ENCODE results near the gene LAMA1.

The LAMA1 gene

GRCh38 chr18:6994056-6994770 lies 123.4 kb downstream of the LAMA1 start:
- no peak for DNase-seq (ENCODE audit: low read depth)

- no peak for DNase-seq (ENCODE audit: low read depth)
Measured at GRCh38 chr18:6992761-6993160, 124.8 kb downstream of the LAMA1 start.

- no peak for DNase-seq (ENCODE audit: low read depth)
Measured at GRCh38 chr18:6983366-6983765, 134.2 kb downstream of the LAMA1 start.

GRCh38 chr18:6982398-6982797 lies 135.2 kb downstream of the LAMA1 start:
- DNase-seq (ENCODE audit: low read depth): no peak

DNA sequence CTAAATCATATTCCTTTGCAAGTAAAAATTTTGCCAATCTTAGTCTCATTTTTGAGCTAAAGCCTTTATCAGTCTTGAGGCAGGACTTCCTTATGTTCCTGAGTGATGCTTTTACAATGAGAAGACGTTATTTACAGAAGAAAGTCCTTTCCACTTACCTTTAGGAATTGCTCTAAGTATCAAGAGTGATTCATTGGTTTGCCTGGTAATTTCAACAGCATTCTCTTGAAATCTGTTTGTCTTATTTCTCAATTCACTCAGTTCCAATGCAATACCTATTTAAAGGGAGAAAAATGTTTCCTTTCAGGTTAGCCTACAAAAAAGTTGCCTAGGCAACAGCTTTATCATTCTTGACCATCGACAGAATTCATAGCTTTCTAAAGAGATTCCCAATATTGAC lies 137.2 kb downstream of the LAMA1 start:
- no peak for DNase-seq (ENCODE audit: low read depth)

DNA sequence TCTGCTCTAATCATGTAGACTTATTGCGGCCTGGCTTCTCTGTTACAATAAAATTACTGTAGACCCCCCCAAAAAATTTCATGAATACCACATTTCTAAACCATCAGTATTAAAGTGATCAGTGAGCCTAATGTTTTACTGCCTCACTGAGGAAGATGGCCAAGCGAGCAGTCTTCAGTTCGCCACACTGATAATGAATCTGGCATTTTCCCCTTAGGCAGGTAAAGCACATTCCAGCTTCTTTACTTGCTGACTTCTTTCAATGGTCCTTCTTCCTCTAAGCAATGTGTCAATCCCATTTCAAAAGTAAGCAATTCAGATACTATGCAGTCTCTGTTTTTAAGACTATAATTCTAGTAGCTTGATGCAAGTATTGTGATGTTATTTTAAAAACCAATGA lies 137.6 kb downstream of the LAMA1 start:
- no peak for DNase-seq (ENCODE audit: low read depth)

DNA sequence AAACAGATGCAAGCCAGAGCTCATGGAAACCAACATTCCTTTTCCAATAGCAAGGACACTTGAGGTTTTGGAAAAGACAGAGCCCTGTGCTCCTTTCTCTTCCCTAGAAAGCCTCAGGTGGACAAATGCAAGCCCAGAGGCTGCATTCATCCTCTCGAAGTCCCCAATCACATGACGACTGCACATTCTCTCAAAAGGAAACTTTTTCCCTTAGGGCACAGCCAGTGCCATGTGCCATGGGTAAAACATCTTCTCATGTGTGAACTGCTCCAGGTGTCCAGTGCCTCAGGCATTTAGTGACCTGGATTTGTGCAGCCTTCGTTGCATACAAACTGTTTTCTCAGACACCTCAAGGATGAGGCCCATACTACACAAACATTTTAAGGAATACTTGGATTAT lies 140.7 kb downstream of the LAMA1 start:
- no peak for DNase-seq (ENCODE audit: low read depth)

- no peak for DNase-seq (ENCODE audit: low read depth)
Measured at GRCh38 chr18:6975084-6975483, 142.5 kb downstream of the LAMA1 start.

DNA sequence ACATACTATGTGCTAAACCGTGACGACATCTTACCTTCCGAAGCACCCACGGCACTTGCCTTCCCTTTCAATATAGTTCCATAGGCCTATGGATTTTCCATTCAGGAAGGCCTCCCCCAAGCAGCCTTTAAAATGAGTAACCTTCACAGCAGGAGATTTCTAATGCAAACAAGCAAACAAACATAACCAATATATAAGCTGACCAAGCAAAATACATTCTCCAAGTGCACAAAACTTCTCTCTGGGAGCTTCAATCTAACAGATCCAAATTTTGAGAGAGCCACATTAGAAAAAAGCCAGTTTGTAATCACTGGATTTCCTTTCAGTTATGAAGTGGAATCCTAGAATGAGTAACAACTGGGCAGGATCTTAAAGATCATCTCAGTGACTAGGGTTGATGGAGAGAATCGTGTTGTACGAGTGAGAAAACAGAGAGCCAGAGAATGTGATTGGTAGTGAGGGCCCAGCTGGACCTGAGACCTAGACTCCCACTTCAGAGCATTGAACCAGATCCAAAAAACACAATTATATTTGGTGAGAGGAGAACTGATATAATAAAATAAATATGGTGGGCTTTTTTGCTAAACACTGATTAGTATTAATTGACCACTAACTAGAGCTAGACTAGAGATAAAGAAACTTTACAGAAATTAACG lies 145.6 kb downstream of the LAMA1 start:
- no peak for DNase-seq (ENCODE audit: low read depth)

DNA sequence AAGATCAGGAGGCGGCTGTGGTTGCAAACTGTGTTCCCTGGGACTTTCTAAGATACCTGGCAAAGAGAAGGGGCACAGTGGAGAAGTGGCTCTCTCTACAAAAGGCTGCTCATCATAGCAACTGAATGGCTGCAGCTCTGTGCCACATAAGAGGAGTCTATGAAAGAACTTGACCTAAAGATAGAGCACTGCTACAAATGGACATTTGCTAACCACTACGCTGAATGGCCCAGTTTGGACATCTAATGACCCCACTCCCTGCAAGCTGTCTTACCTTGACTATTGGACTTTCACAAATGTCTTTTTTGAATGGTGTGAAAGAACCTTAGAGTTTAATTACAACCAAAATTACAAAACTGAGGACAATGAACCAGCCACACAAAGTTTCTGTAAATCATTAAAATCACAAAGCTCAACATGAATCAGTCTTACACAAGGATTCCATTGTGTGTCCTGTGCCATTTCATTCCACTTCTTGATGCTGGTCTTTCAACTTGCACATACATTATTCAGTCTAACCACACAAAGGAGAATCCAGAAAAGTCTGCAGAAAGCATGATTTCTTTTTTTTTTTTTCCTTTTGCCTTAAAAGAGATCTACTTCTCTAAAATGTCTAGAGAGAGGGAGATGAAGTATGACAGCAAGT lies 154.0 kb downstream of the LAMA1 start:
- DNase-seq (ENCODE audit: low read depth): no peak

DNA sequence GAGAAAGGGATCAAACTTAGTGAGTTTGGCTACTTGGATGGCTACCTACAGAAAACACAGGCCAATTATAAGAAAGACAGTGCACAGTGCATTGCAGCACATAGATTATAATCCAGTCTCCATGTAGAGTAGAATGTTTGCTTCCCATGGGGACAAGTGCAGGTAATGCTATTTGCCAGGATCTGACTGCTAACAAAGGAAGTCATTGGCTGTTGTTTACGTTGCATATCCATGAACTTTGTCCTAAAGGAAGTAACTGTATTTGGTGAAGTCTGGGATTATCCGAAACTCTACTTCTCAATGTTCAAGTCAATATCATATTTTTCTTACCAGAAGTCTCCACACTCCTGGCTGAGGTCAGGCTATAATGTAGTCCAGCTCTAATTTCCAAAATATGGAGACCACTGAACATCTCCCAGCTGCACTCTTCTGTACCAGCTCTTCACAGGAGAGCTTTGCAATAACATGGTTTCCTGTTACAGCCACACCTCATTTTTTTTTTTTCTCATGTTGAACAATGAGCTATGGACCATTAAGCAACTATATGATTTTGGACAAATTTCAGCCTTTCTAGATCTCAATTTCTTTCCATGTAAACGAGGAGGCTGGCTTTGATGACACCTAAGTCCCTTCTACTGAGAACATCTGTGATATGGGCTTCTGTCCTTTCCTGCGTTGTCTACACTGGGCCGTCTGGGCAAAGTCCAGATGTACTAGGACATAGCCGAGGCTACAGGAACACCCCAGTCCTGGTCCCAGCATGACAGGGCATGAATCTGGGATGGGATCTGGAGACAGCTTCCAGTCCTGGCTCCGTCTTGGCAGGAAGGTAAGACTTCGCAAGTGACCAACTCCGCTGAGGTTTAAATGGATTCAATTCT lies 154.8 kb downstream of the LAMA1 start:
- DNase-seq (ENCODE audit: low read depth): no peak

- no peak for DNase-seq (ENCODE audit: low read depth)
Measured at GRCh38 chr18:6961331-6961730, 156.3 kb downstream of the LAMA1 start.

GRCh38 chr18:6960656-6961055 lies 156.9 kb downstream of the LAMA1 start:
- no peak for DNase-seq (ENCODE audit: low read depth)

- no peak for DNase-seq (ENCODE audit: low read depth)
Measured at GRCh38 chr18:6960124-6960523, 157.5 kb downstream of the LAMA1 start.

- no peak for DNase-seq (ENCODE audit: low read depth)
Measured at GRCh38 chr18:6959110-6959509, 158.5 kb downstream of the LAMA1 start.

DNA sequence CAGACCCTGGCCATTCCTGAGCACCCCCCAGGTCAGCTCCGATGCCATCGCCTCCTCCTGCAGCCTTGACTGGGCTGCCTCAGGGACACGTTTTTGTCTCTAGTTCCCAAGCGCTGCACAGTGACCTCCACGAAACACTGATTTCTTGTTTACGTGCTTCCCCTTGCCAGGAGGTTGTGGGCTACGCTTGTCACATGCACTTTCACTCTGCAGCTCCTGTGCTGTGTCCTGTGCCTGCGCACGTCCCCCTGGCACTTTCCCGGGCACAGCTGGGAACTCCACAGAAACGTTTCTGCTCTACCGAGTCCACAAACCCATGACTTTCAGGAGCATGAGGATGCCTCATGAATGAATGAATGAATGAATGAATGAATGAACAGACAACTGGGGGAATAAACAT lies 160.6 kb downstream of the LAMA1 start:
- no peak for DNase-seq (ENCODE audit: low read depth)

DNA sequence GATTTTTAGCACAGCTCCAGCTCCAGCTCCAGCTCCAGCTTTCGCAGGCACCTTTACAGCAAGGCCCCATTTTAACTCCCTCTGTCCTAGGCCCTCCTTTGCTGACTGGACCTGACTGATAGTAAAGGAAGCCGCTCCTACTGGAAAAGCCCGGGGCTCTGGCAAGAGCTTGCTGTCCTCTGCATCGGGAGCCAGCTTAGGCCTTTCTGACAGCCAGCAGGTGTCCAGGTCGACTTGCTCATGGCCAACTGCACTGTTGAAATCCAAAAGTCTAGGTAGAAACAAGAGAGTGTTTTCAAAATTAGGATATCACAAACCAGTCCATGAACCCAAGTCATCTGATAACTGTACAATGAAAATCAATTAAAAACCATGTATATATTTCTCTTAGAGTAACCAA lies 161.1 kb downstream of the LAMA1 start:
- DNase-seq (ENCODE audit: low read depth): no peak

DNA sequence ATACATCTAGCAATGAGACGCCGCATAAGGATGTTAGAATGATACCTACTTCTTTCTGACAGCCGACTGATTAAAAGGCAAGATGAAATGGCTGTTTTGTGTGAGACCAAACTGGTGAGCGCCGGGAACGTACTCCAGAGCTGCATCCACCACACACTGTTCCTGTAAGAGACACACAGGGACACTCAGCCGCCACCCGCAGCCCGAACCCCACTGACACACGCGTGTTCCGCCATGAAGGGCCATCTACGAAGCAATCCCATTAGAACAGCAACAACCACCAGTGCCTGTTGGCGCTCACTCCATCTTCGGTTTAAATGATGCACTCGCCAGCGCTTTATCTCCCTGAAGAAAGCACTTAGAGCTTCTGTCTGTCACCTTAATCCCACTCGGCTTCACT lies 162.3 kb downstream of the LAMA1 start:
- no peak for DNase-seq (ENCODE audit: low read depth)

DNA sequence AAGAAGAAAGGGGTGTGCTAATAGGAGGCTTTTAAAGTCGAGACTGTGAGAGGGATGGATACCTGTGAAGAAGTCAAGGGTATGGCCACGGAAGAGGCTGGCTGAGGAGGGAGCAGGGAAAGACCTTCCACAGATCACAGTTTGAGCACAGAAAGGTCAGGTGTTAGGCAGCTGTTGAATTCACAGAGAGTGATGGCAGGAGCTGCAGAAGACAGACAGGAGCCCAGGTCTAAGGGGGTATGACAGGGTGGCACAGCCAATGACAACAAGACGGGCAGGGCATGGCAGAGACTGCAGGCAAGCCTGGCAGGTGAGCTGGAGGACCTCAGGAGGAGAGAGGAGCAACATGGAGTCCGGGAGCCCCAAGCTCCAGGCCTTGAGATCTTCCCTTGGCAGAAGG lies 163.1 kb downstream of the LAMA1 start:
- no peak for DNase-seq (ENCODE audit: low read depth)

DNA sequence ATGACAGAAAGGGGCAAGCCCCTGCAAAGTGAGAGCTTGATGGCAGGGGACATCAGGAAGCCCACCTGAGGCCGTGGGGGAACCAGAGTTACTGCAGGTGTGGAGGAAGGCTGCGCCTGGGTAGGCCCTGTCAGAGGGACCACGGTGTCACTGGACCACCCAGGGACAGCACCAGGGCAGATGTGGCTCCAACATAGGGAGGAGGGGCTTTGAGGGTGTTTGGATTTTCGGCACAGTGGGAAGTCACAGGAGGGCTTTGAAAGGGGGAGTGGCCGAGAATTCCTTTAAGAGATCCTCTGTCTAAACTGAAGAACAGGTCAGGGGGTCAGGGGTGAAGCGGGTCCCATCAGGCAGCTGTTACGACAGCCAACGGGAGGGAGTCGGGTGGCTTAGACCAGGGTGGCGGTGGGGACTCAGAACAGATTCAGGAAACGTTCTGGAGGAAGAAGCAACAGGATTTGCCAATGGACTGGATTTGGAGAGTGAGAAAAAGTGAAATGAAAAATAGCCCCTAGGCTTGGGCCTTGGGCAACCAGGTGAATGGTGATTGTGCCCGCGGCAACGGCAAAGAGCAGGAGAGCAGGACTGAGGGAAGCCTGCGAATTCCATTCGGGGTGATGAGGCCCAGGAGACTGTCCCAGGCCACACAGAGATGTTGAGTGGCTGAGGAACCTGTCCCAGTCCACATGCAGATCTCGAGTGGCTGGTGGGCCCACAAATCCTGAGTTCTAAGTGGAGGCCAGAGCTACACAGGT lies 166.1 kb downstream of the LAMA1 start:
- no peak for DNase-seq (ENCODE audit: low read depth)

- DNase-seq (ENCODE audit: low read depth): no peak
Measured at GRCh38 chr18:6950641-6951040, 167.0 kb downstream of the LAMA1 start.

All from activated T-helper 1 cell treated with Interleukin-2 at 50 U/mL for 16 hours (primary cell).